Measurements from ENCODE around the gene EPHB1. TPM values are rescaled to one million over a fixed set of nuclear protein-coding genes. Genes with fewer than 3 reads are reported as not detected.

The EPHB1 gene
- total RNA-seq, 4 donors from 2014 or later: 11.1 to 14.2 (median 13.0) TPM

DNA sequence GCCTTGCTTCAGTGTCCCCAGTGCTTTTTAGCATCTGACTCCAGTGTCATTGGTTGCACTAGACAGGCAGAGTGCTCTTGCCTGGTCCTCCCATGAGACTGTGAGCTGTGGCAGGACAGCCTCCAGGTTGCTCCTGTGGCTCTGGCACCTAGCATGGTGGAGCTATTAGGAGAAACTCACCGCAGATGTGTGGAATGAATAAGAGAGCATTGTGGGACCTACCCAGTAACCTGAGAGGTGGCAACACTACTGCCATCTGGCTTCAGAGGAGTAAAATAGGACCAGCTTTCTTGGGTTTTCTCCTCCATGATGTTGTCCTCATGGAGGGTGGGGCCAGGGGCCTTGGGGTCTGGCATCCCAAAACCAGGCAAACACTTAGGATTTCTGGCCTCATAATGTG, 183.6 kb downstream of the EPHB1 start:
- no peak overlapping the region for H3K4me3 ChIP-seq (ENCODE audit: low read depth, poor library complexity, severe bottlenecking)
- intact Hi-C loops (cut with DNase I; ENCODE audit: low total_unique reads): no loop called here
- WGBS, 2 donors: 82 to 100% methylated on average over 1 of the region's 1 CpG
- no peak for DNase-seq (ENCODE audit: low spot score in 2 of 2)
- TF ChIP-seq, protein P1, sequence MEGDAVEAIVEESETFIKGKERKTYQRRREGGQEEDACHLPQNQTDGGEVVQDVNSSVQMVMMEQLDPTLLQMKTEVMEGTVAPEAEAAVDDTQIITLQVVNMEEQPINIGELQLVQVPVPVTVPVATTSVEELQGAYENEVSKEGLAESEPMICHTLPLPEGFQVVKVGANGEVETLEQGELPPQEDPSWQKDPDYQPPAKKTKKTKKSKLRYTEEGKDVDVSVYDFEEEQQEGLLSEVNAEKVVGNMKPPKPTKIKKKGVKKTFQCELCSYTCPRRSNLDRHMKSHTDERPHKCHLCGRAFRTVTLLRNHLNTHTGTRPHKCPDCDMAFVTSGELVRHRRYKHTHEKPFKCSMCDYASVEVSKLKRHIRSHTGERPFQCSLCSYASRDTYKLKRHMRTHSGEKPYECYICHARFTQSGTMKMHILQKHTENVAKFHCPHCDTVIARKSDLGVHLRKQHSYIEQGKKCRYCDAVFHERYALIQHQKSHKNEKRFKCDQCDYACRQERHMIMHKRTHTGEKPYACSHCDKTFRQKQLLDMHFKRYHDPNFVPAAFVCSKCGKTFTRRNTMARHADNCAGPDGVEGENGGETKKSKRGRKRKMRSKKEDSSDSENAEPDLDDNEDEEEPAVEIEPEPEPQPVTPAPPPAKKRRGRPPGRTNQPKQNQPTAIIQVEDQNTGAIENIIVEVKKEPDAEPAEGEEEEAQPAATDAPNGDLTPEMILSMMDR (IDR thresholded peaks at IDR 0.05): no peak
- no peak for TF ChIP-seq POLR2A (IDR thresholded peaks at IDR 0.05)

DNA sequence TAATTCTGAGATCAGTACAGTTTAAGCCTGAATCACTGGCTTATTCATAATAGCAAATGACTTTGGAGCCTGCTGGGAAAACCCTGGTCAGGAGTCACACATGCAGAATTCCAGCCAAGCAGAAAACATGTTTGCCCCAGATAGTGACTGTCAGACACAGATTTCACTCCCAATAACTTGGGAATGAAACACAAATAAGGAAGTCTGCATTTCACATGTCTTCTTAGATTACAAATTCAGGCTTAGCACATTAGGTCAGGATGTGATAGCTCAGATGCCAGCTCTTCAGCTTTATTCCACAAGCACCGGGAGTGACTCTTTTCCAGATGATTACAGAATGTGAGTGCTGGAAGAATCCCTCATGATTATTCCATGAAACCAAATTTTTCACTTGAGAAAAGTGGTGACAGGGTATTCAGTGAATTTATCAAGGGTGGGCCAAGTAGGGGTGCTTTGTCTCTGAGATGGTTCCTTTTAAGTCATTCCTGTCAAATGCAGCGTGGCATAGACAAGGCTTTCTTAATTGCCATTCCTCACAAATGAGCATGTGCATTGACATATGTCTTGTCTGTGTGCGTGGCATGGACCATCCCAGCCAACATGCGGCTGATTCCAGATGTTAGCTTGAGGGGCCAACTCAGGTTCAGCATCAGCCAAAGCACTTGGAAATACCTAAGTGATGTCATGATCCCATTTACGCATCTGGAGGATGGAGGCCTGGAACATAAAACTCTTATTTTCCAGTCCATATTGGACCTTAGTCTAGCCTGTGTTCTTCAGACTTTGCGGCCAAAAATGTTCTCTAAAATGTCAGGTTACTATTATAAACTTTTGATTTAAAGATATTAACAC, 191.0 kb downstream of the EPHB1 start:
- intact Hi-C loops (cut with DNase I; ENCODE audit: low total_unique reads): no loop called here
- WGBS, 2 donors: 40 to 62% methylated on average over 6 of the region's 6 CpGs
- H3K4me3 ChIP-seq (ENCODE audit: low read depth, poor library complexity, severe bottlenecking): no peak overlapping the region
- no peak for TF ChIP-seq POLR2A (IDR thresholded peaks at IDR 0.05)
- TF ChIP-seq, protein P1 (IDR thresholded peaks at IDR 0.05): no peak
- no peak for DNase-seq (ENCODE audit: low spot score in 2 of 2)

DNA sequence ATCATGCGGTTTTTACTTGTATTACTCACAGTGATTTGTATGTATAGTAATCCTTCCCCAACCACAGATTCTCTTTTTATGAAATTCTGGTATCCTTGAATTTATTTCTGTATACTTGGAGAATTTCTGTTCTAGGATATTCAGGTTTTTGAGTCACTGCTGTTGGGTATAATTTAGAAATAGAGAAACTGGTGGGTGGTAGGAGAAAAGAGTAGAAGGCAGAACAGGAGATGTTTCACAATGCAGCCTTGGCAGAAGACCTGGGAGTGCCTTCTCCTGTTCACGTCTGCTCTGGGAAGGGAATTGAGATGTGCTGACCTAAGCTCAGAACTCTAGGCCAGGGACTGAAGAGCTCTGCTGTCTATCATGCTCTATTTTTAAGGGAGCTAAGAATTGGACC, 193.6 kb downstream of the EPHB1 start:
- intact Hi-C loops (cut with DNase I; ENCODE audit: low total_unique reads): no loop called here
- 67 to 68% methylated on average over 2 of the region's 2 CpGs for whole genome bisulfite sequencing, 2 donors
- no peak for TF ChIP-seq POLR2A (IDR thresholded peaks at IDR 0.05)
- TF ChIP-seq, protein P1 (IDR thresholded peaks at IDR 0.05): no peak
- no peak for DNase-seq (ENCODE audit: low spot score in 2 of 2)
- H3K4me3 ChIP-seq (ENCODE audit: low read depth, poor library complexity, severe bottlenecking): no peak overlapping the region

DNA sequence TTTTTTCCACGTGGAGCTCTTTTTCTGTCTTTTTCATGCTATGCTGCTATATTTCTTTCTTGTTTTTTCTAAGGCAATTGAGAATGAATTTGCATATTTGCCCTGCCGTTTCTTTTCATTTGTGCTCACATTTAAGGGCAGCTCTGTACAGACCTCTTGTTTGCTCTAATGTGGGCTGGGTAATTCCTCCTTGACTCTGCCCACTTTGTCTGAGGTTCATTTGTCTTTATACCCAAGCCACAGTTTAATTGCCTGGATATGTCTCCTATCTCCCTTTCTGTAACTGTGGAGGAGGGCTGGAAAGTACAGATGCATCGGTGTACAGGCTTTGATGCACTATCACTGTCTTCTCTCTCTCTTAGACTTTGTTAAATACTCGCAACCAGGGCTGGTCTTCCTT, 195.9 kb downstream of the EPHB1 start:
- intact Hi-C loops (cut with DNase I; ENCODE audit: low total_unique reads): no loop called here
- WGBS, 2 donors: 66 to 71% methylated on average over 4 of the region's 4 CpGs
- no peak overlapping the region for H3K4me3 ChIP-seq (ENCODE audit: low read depth, poor library complexity, severe bottlenecking)
- TF ChIP-seq POLR2A (IDR thresholded peaks at IDR 0.05): no peak
- TF ChIP-seq, protein P1 (IDR thresholded peaks at IDR 0.05): no peak
- no peak for DNase-seq (ENCODE audit: low spot score in 2 of 2)

DNA sequence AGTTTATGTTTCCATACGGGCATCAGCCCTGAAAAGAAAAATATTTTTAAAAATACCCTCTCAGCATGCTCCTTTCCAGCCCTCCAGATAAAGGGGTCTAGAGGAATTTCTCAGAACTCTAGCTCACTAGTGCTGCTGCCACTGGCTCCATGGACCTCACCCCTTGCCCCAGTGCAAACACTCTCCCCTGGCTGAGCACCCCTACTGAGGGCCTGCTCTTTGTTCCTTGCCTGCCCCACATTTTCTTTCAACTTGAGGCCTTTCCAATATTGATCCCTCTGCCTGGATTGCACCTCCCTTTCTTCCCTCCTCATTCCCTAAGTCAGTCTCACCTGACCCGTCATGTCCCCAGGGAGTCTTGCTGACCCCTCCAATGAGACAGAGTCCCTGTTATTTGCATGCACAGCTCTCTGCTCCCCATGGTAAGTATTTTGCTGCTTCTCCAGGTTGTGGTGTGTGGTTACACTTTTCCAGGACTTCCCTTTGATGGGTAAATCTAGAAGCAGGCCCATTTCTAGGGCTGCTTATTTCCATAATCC, 196.5 kb downstream of the EPHB1 start:
- no peak for DNase-seq (ENCODE audit: low spot score in 2 of 2)
- no peak overlapping the region for H3K4me3 ChIP-seq (ENCODE audit: low read depth, poor library complexity, severe bottlenecking)
- intact Hi-C loops (cut with DNase I; ENCODE audit: low total_unique reads): no loop called here
- WGBS, 2 donors: 84 to 93% methylated on average over 2 of the region's 2 CpGs
- no peak for TF ChIP-seq POLR2A (IDR thresholded peaks at IDR 0.05)
- TF ChIP-seq, protein P1 (IDR thresholded peaks at IDR 0.05): no peak
